Stimulated activated CD8-positive, alpha-beta memory T cell treated with anti-CD3 and anti-CD28 coated beads, Interleukin-15, amount 100 ng/mL, for 4 hours (primary cell): ENCODE data around the gene ADAMTS7.
A peak's percentile ranks its signal among the peaks of the same experiment; 100 is the strongest.
"Not testable (repeated sequence)": the region's sequence is repeated elsewhere in the genome, so short reads cannot be mapped to it uniquely, and the experiment has no call there.

Experiments used
- DNase-seq, 2 donors: peaks; one replicate each; pipeline ENCODE4 v3.0.0-alpha.2; 2020; ENCODE audit warnings: low read depth in 2 of 2

ADAMTS7 gene

DNA sequence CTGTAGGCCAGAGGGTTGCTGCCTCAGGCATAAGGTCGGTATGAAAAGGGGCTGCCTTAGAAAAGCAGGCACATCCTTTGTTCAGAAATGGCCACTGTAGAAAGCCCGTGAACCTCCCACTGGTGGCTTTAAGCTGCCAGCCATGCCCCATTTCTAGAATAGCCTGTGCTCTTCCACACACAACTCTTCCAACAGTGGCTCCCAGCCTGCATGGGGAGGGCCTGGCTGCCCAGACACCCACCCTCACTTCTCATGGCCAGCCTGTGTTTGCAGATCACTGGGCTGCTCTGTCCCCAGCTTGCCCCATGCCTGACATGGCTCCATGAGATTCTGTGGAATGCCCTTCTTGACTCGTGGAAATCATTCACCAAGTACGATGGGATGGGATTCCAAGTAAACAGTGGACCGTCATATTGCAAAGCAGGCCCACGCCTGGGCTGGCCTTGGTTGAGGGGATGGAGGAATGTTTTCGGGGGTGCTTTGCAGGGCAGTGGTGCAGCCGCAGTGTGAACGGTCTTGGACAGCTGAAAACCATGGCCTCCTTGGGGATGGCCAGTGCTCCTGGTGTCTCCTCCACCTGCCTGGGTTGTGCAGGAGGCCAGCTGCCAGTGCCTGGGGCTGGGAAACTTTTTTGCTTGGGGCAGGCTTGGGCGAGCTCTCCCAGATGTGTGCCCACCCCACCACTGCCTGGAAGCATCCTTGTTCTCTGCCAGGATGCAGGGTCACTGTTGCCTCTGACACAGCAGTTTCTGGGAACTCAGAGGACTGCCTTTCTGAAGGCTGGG, 57.3 kb downstream of the ADAMTS7 start:
- not testable (repeated sequence) for DNase-seq

GRCh38 chr15:78753359-78753659, 58.0 kb downstream of the ADAMTS7 start:
- not testable (repeated sequence) for DNase-seq

DNA sequence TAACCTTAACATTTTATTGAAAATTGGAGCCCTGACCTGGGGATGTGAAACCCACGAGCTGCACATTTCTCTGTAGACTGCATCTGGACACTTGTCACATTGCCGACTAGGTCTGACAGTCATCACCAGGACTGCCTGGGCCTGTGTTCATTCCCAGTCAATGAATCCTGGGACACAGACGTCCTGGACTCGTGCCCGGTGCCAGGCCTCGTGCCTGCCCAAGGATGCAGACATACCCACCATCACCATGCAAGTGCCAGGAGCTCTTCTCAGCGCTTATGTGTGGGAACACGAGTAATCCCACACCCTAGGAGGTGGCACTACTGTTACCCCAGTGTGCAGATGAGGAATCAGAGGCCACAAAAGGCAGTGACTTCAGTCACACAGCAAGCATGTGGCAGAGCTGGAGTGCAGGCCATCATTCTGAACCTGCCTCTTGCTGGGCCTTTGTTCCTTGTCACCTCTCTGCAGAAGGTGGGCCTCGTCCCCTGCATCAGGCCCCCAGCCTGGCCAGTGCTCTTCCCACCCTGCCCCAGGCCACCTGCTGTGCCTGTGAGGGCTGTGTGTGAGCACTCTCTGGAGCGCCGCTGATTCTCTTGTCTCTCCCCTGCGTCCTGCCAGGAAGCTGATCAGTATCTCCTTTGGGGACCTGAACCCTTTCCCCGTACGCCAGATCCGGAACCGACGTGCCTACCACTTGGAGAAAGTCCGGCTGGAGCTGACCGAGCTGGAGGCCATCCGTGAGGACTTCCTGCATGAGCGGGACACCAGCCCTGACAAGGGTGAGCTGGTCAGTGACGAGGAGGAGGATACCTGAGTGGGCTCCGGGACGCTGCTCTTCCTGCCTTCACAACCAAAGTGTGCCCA, 58.5 kb downstream of the ADAMTS7 start:
- no peak for DNase-seq

DNA sequence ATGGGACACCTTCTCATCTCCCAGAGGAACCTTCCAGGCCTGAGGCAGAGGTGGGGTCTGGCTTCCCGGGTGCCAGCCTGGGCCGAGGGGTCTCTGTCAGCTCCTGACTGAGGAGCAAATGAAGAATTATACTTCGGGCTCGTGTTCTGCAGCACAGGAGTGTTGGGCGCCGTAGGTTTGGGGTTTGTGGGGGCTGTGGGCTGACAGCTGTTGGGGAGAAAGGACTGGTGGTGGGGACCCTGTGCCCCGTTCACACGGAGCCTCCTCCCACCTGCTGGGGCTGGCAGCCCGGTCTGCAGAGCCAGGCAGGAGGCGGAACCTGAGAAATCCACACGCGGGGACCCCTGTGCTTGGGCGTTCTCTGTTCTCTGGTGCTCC, 59.7 kb downstream of the ADAMTS7 start:
- DNase-seq: no peak

- peak; percentile 72 to 78 for DNase-seq
These were observed 60.2 kb downstream of the ADAMTS7 start for GRCh38 chr15:78750974-78751601.

- DNase-seq: no peak
These were observed 60.7 kb downstream of the ADAMTS7 start for GRCh38 chr15:78750566-78750965.

DNA sequence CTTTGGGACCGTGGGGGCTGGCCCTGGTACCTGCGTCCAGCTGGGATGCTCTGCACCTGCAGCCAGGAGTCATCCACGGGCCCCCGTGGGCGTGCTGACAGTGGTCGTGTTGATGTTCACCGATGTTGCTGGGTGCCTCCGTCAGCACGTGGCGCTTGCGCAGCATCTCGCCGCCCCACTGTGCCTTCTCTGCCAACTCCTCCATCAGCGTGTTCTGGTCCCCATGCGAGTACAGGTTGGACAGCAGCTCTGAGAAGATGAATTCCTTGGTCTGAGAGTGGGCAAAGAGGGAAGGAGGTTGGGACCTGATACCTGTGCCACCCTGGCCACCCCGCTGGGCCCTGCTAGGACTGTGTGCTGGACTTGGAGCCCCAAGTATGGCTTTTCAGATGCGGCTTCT, 61.4 kb downstream of the ADAMTS7 start:
- no peak for DNase-seq

DNA sequence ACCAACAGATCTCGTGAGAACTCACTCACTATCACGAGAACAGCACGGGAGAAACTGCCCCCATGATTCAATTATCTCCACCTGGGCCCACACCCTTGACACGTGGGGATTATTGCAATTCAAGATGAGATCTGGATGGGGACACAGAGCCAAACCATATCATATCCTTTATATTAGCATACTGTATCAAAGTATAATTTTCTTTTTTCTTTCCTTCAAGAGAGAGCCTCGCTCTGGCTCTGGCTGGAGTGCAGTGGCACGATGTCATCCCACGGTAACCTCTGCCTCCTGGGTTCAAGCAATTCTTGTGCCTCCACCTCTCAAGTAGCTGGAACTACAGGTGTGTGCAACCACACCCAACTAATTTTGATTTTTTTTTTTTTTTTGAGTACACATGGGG, 63.4 kb downstream of the ADAMTS7 start:
- DNase-seq: not testable (repeated sequence)

GRCh38 chr15:78741674-78742073, 69.6 kb downstream of the ADAMTS7 start:
- not testable (repeated sequence) for DNase-seq

DNA sequence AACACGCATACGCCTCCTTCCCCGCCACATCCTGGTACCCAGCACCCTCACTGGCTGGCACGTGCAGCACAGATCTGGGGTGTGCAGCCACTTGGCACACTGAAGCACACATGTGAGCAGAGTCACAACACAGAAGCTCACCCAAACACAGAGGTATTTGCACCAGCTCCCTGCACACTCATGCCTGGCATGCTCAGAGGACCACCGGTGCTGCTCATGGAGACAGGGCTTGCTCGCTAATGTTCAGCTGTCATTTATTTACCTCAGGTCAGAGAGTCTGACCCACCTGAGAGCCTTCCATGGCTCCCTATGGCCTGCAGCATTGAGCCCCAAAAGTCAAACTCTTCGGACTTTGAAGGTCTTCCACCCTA, 70.4 kb downstream of the ADAMTS7 start:
- no peak for DNase-seq

DNA sequence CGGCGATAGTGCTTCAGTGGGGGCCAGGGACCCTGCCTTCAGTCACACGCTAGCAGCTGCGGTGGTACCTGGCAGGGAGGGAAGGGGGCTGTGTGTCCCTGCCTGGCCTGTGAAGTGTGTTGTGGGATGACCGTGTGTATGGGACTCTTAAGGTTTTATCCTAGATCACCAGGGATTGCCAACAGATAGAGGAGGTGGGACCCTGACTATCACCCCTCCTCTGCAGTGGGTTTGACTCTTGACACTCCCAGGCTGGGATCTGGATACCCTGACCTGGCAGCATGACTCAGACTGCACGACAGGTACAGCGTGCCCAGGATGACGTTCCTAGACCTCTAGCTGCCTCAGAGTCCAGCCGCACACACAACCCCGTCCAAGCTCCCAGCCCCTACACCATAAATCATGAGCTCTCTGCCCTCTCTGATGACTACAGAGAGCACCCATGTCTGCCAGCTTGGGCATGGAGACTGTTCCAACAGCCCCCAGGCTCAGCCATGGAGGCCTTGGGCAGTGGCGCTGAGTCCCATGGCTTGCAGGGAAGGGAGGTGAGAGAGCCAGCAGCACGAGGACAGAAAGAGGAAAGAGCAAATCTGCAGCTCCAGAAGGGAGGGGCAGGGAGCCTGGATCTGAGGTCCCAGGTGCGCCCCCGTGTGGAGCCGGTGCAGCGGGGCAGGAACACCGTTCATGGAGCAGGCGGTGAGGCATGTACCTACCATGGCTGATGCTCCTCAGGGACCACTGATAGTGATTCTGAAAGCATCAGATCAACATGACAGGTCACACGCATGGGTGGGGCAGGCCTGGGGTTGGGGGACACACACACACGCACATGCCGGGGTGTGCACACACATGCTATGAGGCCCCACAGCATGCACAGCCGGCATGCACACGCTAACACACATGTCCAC, 71.0 kb downstream of the ADAMTS7 start:
- no peak for DNase-seq

- no peak for DNase-seq
These were observed 72.1 kb downstream of the ADAMTS7 start for GRCh38 chr15:78739206-78739605.

DNA sequence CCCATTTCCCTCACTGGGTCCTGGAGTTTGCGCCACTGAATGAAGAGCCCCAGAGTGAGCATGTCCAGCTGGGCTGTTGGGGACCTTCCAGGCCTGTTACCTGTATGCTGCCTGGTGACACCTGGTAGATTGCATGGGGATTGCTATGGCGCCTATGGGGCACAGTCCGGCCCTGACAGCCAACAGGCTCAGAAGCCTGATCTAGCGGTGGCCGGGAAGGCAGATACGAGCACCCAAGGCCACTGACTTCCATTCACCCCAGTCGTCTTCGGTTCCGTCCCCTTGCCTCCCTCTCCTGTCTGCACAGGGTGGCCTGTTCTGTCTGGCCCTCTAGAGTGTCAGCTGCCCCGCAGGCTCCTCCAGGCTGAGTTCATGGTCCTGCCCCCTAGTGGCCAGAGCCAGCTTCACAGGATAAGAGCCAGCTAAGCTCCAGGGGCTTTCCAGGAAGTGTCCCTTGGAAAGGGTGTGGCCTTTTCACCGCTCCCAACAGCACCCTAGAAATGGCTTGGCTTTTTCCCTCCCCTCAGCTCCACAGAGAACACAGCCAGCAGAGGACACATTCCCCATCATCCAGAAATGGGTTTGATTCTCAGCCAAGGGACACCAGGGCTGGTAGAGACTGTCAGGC, 73.2 kb downstream of the ADAMTS7 start:
- DNase-seq: not testable (repeated sequence)

DNA sequence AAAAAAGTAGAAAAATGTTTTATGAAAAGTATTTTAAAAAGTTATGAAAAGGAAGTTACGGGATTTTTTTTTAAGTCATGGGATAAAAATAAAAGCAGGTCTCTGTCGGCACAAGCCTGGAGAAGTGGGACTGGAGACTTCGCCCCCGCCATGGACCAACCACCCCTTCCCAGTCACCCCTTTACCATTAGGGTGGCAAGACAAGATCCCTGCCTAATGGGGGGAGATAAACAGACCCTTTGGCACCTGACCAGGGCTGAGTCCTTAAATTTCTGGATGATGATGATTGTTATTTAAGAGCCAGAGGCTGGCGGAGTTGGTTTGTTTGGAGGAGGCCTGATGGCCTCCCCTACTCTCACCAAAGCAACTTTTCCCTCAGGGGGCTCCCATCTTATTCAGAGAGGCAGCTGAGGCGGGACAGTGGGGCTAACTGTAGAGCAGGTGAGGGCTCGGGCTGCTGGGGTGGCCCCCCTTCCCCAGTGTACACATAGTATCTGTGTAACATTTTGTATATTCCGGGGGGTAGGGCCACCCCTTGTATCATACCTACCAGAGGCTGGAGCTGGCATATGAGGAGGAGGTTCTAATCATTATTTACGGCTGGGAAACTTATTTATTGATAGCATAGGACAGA, 74.0 kb downstream of the ADAMTS7 start:
- no peak for DNase-seq

DNA sequence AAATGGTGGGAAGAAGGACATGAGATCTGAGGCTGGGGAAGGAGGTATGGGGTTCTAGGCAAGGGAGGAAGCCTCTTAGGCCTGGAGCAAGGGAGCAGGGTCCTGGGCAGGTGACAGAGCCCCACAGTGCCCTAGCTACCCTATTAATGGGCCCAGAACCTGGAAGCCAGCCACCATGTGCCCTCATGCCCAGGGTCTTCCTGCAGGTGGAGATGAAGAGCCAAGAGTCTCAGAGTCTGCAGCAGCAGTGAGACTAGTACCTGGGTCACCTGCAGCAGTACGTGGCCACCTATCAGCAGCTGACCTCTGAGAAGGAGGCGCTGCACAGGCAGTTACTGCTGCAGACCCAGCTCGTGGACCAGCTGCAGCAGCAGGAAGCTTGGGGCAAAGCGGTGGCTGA, 75.0 kb downstream of the ADAMTS7 start:
- not testable (repeated sequence) for DNase-seq

- DNase-seq: no peak
These were observed 76.7 kb downstream of the ADAMTS7 start for GRCh38 chr15:78734451-78735064.

- no peak for DNase-seq
These were observed 78.6 kb downstream of the ADAMTS7 start for GRCh38 chr15:78732634-78733033.

GRCh38 chr15:78730955-78731354, 80.3 kb downstream of the ADAMTS7 start:
- DNase-seq: no peak

- DNase-seq: not testable (repeated sequence)
These were observed 82.8 kb downstream of the ADAMTS7 start for GRCh38 chr15:78728427-78728826.

GRCh38 chr15:78727561-78727960, 83.7 kb downstream of the ADAMTS7 start:
- no peak for DNase-seq
